NCI-H748 treated with DMSO at 0.1 percent for 48 hours (cell line): ENCODE results near the gene SLC4A9.

Experiments
- DNase-seq: peaks from one replicate; lab custom pipeline; 2025; lab: John Stamatoyannopoulos, UW

Gene SLC4A9

GRCh38 chr5:140361901-140362300 is 1.9 kb downstream of the SLC4A9 start:
- DNase-seq = no peak

- no peak for DNase-seq
Observed at GRCh38 chr5:140362311-140362710, 2.3 kb downstream of the SLC4A9 start.

- DNase-seq = peak; percentile 29
Observed at GRCh38 chr5:140362875-140363630, 3.1 kb downstream of the SLC4A9 start.

GRCh38 chr5:140363631-140364471 is 3.9 kb downstream of the SLC4A9 start:
- DNase-seq = no peak

GRCh38 chr5:140364472-140364765 is 4.4 kb downstream of the SLC4A9 start:
- DNase-seq = no peak

GRCh38 chr5:140365282-140365681 is 5.3 kb downstream of the SLC4A9 start:
- DNase-seq = no peak

- DNase-seq = no peak
Observed at GRCh38 chr5:140365941-140366340, 5.9 kb downstream of the SLC4A9 start.

GRCh38 chr5:140366589-140367255 is 6.7 kb downstream of the SLC4A9 start:
- DNase-seq = no peak

GRCh38 chr5:140367256-140368013 is 7.4 kb downstream of the SLC4A9 start:
- DNase-seq = no peak

- DNase-seq = no peak
Observed at GRCh38 chr5:140371356-140372151, 11.6 kb downstream of the SLC4A9 start.

- DNase-seq = peak; percentile 33
Observed at GRCh38 chr5:140372971-140373487, 13.0 kb downstream of the SLC4A9 start.

GRCh38 chr5:140381351-140381750 is 21.4 kb downstream of the SLC4A9 start:
- no peak for DNase-seq

GRCh38 chr5:140381972-140382371 is 22.0 kb downstream of the SLC4A9 start:
- no peak for DNase-seq

- no peak for DNase-seq
Observed at GRCh38 chr5:140382866-140383265, 22.9 kb downstream of the SLC4A9 start.

- no peak for DNase-seq
Observed at GRCh38 chr5:140383300-140383699, 23.3 kb downstream of the SLC4A9 start.

GRCh38 chr5:140388052-140388451 is 28.1 kb downstream of the SLC4A9 start:
- no peak for DNase-seq

- DNase-seq = no peak
Observed at GRCh38 chr5:140391312-140391711, 31.3 kb downstream of the SLC4A9 start.

- no peak for DNase-seq
Observed at GRCh38 chr5:140391732-140392131, 31.7 kb downstream of the SLC4A9 start.

GRCh38 chr5:140393738-140394137 is 33.7 kb downstream of the SLC4A9 start:
- DNase-seq = no peak

- DNase-seq = no peak
Observed at GRCh38 chr5:140398379-140398811, 38.4 kb downstream of the SLC4A9 start.
